ENCODE results near the gene CHST8. TPM values are rescaled to one million over a fixed set of nuclear protein-coding genes. Genes with fewer than 3 reads are reported as not detected.

The CHST8 gene
- total RNA-seq, 4 donors from 2014 or later = 0.66 TPM; not detected in 3

DNA sequence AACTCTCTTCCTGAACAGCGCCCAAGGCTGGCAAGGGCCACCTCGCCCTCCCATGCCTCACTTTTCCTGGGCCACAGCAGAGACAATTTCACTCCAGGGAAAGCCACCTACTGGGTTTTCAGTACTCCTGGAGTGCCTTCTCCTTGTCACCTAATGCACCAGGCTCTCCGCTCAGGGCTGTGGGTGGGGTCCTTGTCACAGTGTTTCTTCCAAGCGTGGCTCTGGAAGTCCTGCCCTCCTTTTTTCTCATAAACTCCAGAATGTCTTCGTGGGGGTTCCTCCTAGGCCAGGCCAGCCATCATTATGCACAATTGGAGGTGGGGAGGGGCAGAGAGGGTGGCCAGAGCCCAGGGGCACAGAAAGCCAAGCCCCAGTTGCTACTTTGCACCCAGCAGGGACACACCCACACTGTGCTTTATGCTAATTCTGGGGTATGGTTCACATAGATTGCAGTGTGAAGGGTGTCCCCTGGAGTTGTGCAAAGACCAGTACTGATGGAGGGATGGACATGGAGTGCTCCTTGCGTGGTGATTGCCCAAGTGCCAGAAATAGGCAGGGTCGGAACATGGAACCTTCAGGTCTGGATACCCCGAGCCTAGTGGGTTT, 78.8 kb downstream of the CHST8 start:
- intact Hi-C loops (cut with DNase I) = no loop called here
- Histone ChIP-seq H3K4me1 (no peaks in the 10 kb centered on the region), H3K27ac (replicated peaks in 1 of 4) (no peak overlapping the region), H3K4me3 (no peak overlapping the region), H3K9me3 (no peaks in the 10 kb centered on the region), H3K27me3 (peaks cover 0 to 40% (median 0%) of the 10 kb centered on the region in 4 donors), H3K36me3 (no peaks in the 10 kb centered on the region)
- TF ChIP-seq POLR2A (IDR thresholded peaks at IDR 0.05; ENCODE audit: low read depth) = no peak
- TF ChIP-seq POLR2AphosphoS5 (IDR thresholded peaks at IDR 0.05) = no peak
- no peak for TF ChIP-seq EP300 (IDR thresholded peaks at IDR 0.05)
- TF ChIP-seq, protein P1, sequence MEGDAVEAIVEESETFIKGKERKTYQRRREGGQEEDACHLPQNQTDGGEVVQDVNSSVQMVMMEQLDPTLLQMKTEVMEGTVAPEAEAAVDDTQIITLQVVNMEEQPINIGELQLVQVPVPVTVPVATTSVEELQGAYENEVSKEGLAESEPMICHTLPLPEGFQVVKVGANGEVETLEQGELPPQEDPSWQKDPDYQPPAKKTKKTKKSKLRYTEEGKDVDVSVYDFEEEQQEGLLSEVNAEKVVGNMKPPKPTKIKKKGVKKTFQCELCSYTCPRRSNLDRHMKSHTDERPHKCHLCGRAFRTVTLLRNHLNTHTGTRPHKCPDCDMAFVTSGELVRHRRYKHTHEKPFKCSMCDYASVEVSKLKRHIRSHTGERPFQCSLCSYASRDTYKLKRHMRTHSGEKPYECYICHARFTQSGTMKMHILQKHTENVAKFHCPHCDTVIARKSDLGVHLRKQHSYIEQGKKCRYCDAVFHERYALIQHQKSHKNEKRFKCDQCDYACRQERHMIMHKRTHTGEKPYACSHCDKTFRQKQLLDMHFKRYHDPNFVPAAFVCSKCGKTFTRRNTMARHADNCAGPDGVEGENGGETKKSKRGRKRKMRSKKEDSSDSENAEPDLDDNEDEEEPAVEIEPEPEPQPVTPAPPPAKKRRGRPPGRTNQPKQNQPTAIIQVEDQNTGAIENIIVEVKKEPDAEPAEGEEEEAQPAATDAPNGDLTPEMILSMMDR (IDR thresholded peaks at IDR 0.05) = no peak
- DNase-seq (ENCODE audit: extremely low spot score) = no peak
- WGBS = 68% methylated on average over 8 of the region's 8 CpGs

GRCh38 chr19:33701565-33701964, 79.8 kb downstream of the CHST8 start:
- Histone ChIP-seq H3K4me1 (no peaks in the 10 kb centered on the region), H3K9me3 (no peaks in the 10 kb centered on the region), H3K27ac (replicated peaks in 1 of 4) (no peak overlapping the region), H3K36me3 (no peaks in the 10 kb centered on the region), H3K4me3 (no peak overlapping the region), H3K27me3 (peaks cover 0 to 45% (median 0%) of the 10 kb centered on the region in 4 donors)
- TF ChIP-seq, protein P1 (IDR thresholded peaks at IDR 0.05) = no peak
- no peak for TF ChIP-seq POLR2AphosphoS5 (IDR thresholded peaks at IDR 0.05)
- TF ChIP-seq POLR2A (IDR thresholded peaks at IDR 0.05; ENCODE audit: low read depth) = no peak
- intact Hi-C loops (cut with DNase I) = no loop called here
- WGBS = 65% methylated on average over 8 of the region's 8 CpGs
- no peak for DNase-seq (ENCODE audit: extremely low spot score)

- Histone ChIP-seq H3K4me3 (no peak overlapping the region), H3K4me1 (no peaks in the 10 kb centered on the region), H3K27ac (replicated peaks in 1 of 4) (no peak overlapping the region), H3K9me3 (no peaks in the 10 kb centered on the region), H3K36me3 (no peaks in the 10 kb centered on the region), H3K27me3 (peaks cover 0 to 45% (median 0%) of the 10 kb centered on the region in 4 donors)
- intact Hi-C loops (cut with DNase I) = no loop called here
- WGBS = 69% methylated on average over 17 of the region's 21 CpGs
- TF ChIP-seq EP300 (IDR thresholded peaks at IDR 0.05) (no peak), POLR2AphosphoS5 (IDR thresholded peaks at IDR 0.05) (no peak), POLR2A (IDR thresholded peaks at IDR 0.05; ENCODE audit: low read depth) (no peak)
- TF ChIP-seq, protein P1 (IDR thresholded peaks at IDR 0.05) = no peak
- DNase-seq (ENCODE audit: extremely low spot score) = no peak
Measured at GRCh38 chr19:33702606-33703437, 81.1 kb downstream of the CHST8 start.

- H3K36me3 ChIP-seq = no peaks in the 10 kb centered on the region
- no peaks in the 10 kb centered on the region for H3K4me1 ChIP-seq
- WGBS = 84% methylated on average over 11 of the region's 11 CpGs
- intact Hi-C loops (cut with DNase I) = no loop called here
- no peak for DNase-seq (ENCODE audit: extremely low spot score)
- peaks cover 0 to 44% (median 0%) of the 10 kb centered on the region in 4 donors for H3K27me3 ChIP-seq
- no peaks in the 10 kb centered on the region for H3K9me3 ChIP-seq
- H3K4me3 ChIP-seq = no peak overlapping the region
- TF ChIP-seq, protein P1 (IDR thresholded peaks at IDR 0.05) = no peak
- TF ChIP-seq EP300 (IDR thresholded peaks at IDR 0.05) = no peak
- TF ChIP-seq POLR2AphosphoS5 (IDR thresholded peaks at IDR 0.05) = no peak
- no peak for TF ChIP-seq POLR2A (IDR thresholded peaks at IDR 0.05; ENCODE audit: low read depth)
- H3K27ac ChIP-seq (replicated peaks in 1 of 4) = no peak overlapping the region
Measured at GRCh38 chr19:33703438-33703750, 81.6 kb downstream of the CHST8 start.
